AG04449 (cell line): ENCODE measurements around the gene SLC39A13.

Experiments
- CTCF ChIA-PET: fragments of 350-600 bp; formaldehyde crosslinking; extraction: SDS; loops from one replicate; lab custom pipeline; 2021; ENCODE audit warnings: antibody characterized with exemption; lab: Yijun Ruan, JAX
- POLR2A ChIA-PET: fragments of 400-600, 350-600 bp; formaldehyde crosslinking; extraction: SDS; loops from one replicate; lab custom pipeline; 2020; ENCODE audit warnings: antibody characterized with exemption, inconsistent platforms; lab: Yijun Ruan, JAX
- DNase-seq: peaks from one replicate; pipeline ENCODE4 v3.0.0-alpha.2; 2010; ENCODE audit warnings: low read depth, low spot score
- H3K4me3 ChIP-seq: 2 replicates; pipeline ENCODE4 v1.5.1; 2011; ENCODE audit warnings: low read depth, mild to moderate bottlenecking, control low read depth, low read length
- TF ChIP-seq, protein P1 (sequence below): IDR thresholded peaks from one replicate; pipeline ENCODE4 v1.5.1; 2011; ENCODE audit warnings: mild to moderate bottlenecking, moderate library complexity, low read length, control low read depth, inconsistent platforms; ENCODE audit not compliant: insufficient read depth; ENCODE audit errors: missing control alignments

SLC39A13 gene

DNA sequence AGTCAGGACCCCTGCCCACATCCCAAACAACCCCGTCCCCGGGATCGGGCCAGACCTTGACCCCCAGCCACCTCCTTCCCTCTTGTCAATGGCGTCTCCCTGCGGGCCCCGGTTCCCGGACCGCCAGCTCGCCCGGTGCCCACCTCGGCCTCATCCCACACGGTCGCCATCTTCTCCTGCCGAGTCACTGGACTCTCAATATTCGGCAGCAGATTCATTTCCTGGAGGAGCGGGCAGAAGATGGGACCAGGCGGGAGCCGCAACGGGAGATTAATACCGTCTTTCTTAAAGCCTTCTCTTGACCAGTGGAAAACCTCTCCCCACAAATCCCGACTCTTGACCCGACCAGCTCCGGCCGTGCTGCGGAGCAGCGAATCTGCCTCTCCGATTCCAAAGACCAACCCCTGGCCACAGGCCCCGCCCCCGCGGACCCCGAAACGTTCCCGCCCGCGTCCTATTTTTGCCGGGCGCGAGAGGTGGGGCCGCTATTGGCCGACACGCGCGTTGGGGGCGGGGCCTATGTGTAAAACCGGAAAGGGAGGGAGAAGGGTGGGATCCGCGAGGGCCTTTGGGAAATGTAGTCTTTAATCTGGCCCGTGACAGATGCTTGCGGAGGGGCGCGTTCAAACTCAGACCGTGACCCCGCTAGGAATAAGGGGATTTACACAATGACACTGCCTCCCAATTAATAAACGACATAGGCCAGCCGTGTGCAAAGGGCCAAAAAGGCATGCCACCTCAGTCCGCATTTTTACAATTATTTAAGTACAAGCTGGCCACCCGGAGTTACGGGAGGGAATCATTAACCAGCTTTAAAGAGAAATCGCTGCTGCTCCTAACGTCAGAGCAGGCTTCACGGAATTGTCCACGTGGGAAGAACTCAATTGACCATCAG lies 17.9 kb downstream of the SLC39A13 start, which contains the start of gene PSMC3:
Gene PSMC3, minus strand, starts transcription at position 378 of the 895 bp plus-strand sequence. Its CDS starts 160 bp downstream, at position 218.
- DNase-seq: peak; percentile 56
- H3K4me3 ChIP-seq: peak within 1 kb of the TSS; percentile 98
- TF ChIP-seq, protein P1, sequence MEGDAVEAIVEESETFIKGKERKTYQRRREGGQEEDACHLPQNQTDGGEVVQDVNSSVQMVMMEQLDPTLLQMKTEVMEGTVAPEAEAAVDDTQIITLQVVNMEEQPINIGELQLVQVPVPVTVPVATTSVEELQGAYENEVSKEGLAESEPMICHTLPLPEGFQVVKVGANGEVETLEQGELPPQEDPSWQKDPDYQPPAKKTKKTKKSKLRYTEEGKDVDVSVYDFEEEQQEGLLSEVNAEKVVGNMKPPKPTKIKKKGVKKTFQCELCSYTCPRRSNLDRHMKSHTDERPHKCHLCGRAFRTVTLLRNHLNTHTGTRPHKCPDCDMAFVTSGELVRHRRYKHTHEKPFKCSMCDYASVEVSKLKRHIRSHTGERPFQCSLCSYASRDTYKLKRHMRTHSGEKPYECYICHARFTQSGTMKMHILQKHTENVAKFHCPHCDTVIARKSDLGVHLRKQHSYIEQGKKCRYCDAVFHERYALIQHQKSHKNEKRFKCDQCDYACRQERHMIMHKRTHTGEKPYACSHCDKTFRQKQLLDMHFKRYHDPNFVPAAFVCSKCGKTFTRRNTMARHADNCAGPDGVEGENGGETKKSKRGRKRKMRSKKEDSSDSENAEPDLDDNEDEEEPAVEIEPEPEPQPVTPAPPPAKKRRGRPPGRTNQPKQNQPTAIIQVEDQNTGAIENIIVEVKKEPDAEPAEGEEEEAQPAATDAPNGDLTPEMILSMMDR: no peak
- CTCF ChIA-PET: interaction anchor here (1.0 to 8.9 kb wide), 5 partner anchors 15 to 191 kb away, joined by 3 to 66 read pairs (median 6); partner anchors contain the start of gene SLC39A13
- POLR2A ChIA-PET: interaction anchor here (0.7 to 3.7 kb wide), 5 partner anchors 9 to 152 kb away, joined by 3 to 38 read pairs (median 3); partner anchors contain the start of gene SLC39A13

DNA sequence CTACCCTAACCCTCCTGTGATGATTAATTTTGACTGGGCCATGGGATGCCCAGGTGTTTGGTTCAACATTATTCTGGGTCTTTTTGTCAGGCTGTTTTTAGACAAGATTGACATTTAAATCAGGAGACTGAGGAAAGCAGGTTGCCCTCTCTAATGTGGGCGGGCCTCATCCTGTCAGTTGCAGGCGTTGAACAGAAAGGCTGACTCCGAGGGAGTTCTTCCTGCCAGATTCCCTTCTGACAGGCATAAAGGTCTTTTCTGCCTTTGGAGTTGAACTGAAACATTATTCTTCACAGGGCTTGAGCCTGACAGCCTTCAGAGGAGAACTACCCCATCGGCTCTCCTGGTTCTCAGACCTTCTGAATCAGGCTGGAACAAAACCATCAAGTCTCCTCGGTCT lies 22.1 kb downstream of the SLC39A13 start:
- TF ChIP-seq, protein P1: no peak
- POLR2A ChIA-PET: no interaction called here
- CTCF ChIA-PET: interaction anchor here (1.0 kb wide), 1 partner anchor 56 kb away, joined by 3 read pairs; no protein-coding TSS in a partner anchor
- no peak for DNase-seq
- H3K4me3 ChIP-seq: no peak overlapping the region

DNA sequence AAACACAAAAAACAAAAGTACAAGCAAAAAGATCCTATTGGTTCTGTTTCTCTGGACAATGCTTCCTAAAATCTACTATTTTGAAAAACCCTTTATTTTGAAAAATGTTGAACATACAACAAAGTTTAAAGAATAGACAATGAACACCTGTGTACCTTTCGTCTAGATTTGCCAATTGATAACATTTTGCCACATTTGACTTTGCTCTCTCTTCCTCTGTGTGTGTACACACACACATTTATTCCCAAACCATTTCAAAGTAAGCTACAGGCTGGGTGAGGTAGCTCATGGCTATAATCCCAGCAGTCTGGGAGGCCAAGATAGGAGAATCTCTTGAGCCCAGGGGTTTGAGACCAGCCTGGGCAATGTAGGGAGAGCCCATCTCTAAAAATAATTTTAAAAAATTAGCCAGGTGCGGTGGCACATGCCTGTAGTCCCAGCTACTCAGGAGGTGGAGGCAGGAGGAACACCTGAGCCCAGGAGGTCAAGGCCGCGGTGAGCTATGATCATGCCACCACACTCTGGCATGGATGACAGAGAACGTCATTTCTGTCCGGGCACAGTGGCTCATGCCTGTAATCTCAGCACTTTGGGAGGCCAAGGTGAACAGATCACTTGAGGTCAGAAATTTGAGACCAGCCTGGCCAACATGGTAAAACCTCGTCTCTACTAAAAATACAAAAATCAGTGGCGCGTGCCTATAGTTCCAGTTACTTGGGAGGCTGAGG lies 23.1 kb downstream of the SLC39A13 start:
- CTCF ChIA-PET: interaction anchor here (1.7 to 2.2 kb wide), 2 partner anchors 15 to 77 kb away, joined by 4 to 11 read pairs; no protein-coding TSS in a partner anchor
- POLR2A ChIA-PET: no interaction called here
- no peak for DNase-seq
- H3K4me3 ChIP-seq: no peak overlapping the region
- TF ChIP-seq, protein P1: no peak

DNA sequence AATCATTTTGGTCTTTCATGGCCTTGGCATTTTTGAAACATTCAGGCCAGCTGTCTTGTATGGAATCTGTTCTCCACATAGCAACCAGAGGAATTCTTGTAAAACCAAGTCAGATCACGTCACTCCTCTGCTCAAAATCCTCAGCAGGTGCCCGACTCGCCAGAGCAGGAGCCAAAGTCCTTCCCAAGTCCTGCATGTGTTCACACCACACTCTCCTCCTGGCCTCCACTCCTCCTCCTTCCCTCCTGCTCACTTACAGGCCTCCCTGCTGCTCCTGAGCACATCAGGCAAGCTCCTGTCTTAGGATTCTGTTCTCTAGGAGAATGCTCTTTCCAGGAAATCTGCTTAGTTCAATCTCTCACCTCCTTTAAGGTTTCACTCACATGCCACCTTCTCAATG lies 24.8 kb downstream of the SLC39A13 start:
- no peak for DNase-seq
- TF ChIP-seq, protein P1: no peak
- no peak overlapping the region for H3K4me3 ChIP-seq
- ChIA-PET POLR2A (no interaction called here), CTCF (interaction anchor here (0.7 to 2.2 kb wide), 3 partner anchors 17 to 379 kb away, joined by 3 to 11 read pairs (median 4); no protein-coding TSS in a partner anchor)

DNA sequence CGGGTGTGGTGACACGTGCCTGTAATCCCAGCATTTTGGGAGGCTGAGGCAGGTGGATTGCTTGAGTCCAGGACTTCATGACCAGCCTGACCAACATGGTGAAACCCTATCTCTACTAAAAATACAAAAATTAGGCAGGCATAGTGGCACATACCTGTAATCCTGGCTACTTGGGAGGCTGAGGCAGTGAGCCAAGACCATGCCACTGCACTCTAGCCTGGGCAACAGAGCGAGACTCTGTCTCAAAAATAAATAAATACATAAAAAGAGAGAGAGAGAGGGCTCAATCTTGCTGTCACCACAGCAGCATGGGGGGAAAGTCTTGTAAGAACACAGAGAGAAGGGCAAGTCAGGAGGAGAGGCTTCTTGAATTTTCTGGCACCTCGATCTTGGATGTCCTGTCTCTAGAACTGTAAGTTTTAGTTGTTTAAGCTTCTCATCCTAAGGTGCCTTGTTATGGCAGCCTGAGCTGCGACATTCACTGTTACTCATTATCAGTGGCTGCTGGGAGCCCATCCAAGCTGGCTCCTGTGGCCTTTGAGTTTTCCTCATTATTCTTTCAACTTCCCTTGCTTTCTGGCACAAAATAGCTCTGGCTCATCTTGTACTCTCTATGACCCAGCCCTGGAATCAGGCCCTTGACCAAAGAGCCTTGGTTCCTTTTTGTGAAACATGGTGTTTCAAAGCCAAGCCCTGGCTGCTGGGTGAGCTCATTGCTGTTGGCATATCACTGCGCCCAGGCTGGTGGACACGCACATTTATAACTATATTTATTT lies 25.8 kb downstream of the SLC39A13 start:
- no peak overlapping the region for H3K4me3 ChIP-seq
- CTCF ChIA-PET: interaction anchor here (0.6 to 1.1 kb wide), 2 partner anchors 19 to 20 kb away, joined by 3 read pairs; no protein-coding TSS in a partner anchor
- TF ChIP-seq, protein P1: no peak
- DNase-seq: no peak
- POLR2A ChIA-PET: no interaction called here
